HL-60 (cell line): ENCODE data around the gene DTYMK.

Experiments
- DNase-seq, 2 experiments: peaks; one replicate each; pipeline ENCODE4 v3.0.0-alpha.2; 2010 to 2020; ENCODE audit warnings: low read depth in 1 of 2, low spot score in 1 of 2
- H3K27ac ChIP-seq: fragments of 250-450 bp; sonication (Bioruptor Pico); replicated peaks from 2 replicates; pipeline ENCODE4 v1.5.1; 2020; ENCODE audit warnings: mild to moderate bottlenecking, moderate library complexity
- H3K27me3 ChIP-seq: fragments of 250-450 bp; sonication (Bioruptor Pico); 2 replicates; pipeline ENCODE4 v1.5.1; 2021; ENCODE audit warnings: mild to moderate bottlenecking, moderate library complexity; ENCODE audit not compliant: insufficient read depth, poor library complexity, severe bottlenecking
- H3K4me3 ChIP-seq: replicated peaks from 2 replicates; pipeline ENCODE4 v1.5.1; 2011; ENCODE audit warnings: mild to moderate bottlenecking, control low read depth, low read length; ENCODE audit not compliant: insufficient read depth
- CTCF ChIP-seq: IDR thresholded peaks from one replicate; pipeline ENCODE4 v1.5.1; 2011; ENCODE audit warnings: low read length, control low read depth, inconsistent platforms; ENCODE audit not compliant: insufficient read depth
- GABPA ChIP-seq: IDR thresholded peaks from 2 replicates; pipeline ENCODE4 v1.6.1; 2012; ENCODE audit warnings: low read depth
- POLR2AphosphoS5 ChIP-seq: IDR thresholded peaks from 2 replicates; pipeline ENCODE4 v1.6.1; 2012; ENCODE audit warnings: low read depth
- REST ChIP-seq: IDR thresholded peaks from 2 replicates; pipeline ENCODE4 v1.6.1; 2012; ENCODE audit warnings: low read depth; ENCODE audit not compliant: insufficient replicate concordance
- SPI1 ChIP-seq: IDR thresholded peaks from 2 replicates; pipeline ENCODE4 v1.6.1; 2012; ENCODE audit warnings: low read depth, mild to moderate bottlenecking, borderline replicate concordance

The DTYMK gene

GRCh38 chr2:241639385-241639784 is 47.2 kb downstream of the DTYMK start:
- Histone ChIP-seq H3K27ac (no peak overlapping the region), H3K4me3 (no peak overlapping the region), H3K27me3 (no peaks in the 10 kb centered on the region)
- TF ChIP-seq SPI1 (no peak), REST (no peak), GABPA (no peak), POLR2AphosphoS5 (no peak), CTCF (no peak)
- no peak for DNase-seq

- no peak for TF ChIP-seq REST
- TF ChIP-seq CTCF = no peak
- no peak for TF ChIP-seq SPI1
- TF ChIP-seq POLR2AphosphoS5 = no peak
- no peak for TF ChIP-seq GABPA
- Histone ChIP-seq H3K27me3 (no peaks in the 10 kb centered on the region), H3K4me3 (no peak overlapping the region), H3K27ac (no peak overlapping the region)
- no peak for DNase-seq
Observed at GRCh38 chr2:241638940-241639339, 47.7 kb downstream of the DTYMK start.

- no peak for TF ChIP-seq REST
- TF ChIP-seq SPI1 = no peak
- TF ChIP-seq CTCF = no peak
- TF ChIP-seq GABPA = 0 out of 2 replicates have a peak, but pooled peaks have one; percentile 7
- TF ChIP-seq POLR2AphosphoS5 = no peak
- Histone ChIP-seq H3K4me3 (peak overlapping the region; percentile 83), H3K27ac (peak overlapping the region; percentile 99), H3K27me3 (no peaks in the 10 kb centered on the region)
- DNase-seq = peak in 1 of 2 experiments; percentile 44
Observed at GRCh38 chr2:241637795-241638660, 48.6 kb downstream of the DTYMK start.
